Measurements from ENCODE around the gene ORMDL1. TPM values are rescaled to one million over a fixed set of nuclear protein-coding genes. Genes with fewer than 3 reads are reported as not detected.

The ORMDL1 gene
- total and polyA plus RNA-seq, 2 experiments from 2014 or later = 50.5 to 84.2 TPM

DNA sequence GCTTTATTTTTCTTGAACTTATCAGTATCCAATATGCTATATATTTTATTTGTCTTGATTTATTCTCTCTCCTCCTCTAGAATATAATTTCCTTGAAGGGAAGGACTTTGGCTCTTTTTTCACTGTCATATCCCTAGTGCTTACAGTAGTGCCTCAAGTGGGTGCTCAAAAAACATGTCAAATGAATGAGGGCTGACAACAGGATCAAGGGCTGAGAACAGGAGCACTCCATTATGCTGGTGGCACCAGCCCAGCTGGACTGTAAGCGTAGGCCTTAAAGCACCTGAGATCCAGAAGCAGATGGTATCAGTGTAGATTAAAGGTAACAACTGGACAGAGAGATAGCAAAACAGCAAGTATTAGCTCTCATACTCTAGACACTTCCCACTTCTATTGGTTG is 46.4 kb upstream of the ORMDL1 start (continued):
- TF ChIP-seq, protein P1, sequence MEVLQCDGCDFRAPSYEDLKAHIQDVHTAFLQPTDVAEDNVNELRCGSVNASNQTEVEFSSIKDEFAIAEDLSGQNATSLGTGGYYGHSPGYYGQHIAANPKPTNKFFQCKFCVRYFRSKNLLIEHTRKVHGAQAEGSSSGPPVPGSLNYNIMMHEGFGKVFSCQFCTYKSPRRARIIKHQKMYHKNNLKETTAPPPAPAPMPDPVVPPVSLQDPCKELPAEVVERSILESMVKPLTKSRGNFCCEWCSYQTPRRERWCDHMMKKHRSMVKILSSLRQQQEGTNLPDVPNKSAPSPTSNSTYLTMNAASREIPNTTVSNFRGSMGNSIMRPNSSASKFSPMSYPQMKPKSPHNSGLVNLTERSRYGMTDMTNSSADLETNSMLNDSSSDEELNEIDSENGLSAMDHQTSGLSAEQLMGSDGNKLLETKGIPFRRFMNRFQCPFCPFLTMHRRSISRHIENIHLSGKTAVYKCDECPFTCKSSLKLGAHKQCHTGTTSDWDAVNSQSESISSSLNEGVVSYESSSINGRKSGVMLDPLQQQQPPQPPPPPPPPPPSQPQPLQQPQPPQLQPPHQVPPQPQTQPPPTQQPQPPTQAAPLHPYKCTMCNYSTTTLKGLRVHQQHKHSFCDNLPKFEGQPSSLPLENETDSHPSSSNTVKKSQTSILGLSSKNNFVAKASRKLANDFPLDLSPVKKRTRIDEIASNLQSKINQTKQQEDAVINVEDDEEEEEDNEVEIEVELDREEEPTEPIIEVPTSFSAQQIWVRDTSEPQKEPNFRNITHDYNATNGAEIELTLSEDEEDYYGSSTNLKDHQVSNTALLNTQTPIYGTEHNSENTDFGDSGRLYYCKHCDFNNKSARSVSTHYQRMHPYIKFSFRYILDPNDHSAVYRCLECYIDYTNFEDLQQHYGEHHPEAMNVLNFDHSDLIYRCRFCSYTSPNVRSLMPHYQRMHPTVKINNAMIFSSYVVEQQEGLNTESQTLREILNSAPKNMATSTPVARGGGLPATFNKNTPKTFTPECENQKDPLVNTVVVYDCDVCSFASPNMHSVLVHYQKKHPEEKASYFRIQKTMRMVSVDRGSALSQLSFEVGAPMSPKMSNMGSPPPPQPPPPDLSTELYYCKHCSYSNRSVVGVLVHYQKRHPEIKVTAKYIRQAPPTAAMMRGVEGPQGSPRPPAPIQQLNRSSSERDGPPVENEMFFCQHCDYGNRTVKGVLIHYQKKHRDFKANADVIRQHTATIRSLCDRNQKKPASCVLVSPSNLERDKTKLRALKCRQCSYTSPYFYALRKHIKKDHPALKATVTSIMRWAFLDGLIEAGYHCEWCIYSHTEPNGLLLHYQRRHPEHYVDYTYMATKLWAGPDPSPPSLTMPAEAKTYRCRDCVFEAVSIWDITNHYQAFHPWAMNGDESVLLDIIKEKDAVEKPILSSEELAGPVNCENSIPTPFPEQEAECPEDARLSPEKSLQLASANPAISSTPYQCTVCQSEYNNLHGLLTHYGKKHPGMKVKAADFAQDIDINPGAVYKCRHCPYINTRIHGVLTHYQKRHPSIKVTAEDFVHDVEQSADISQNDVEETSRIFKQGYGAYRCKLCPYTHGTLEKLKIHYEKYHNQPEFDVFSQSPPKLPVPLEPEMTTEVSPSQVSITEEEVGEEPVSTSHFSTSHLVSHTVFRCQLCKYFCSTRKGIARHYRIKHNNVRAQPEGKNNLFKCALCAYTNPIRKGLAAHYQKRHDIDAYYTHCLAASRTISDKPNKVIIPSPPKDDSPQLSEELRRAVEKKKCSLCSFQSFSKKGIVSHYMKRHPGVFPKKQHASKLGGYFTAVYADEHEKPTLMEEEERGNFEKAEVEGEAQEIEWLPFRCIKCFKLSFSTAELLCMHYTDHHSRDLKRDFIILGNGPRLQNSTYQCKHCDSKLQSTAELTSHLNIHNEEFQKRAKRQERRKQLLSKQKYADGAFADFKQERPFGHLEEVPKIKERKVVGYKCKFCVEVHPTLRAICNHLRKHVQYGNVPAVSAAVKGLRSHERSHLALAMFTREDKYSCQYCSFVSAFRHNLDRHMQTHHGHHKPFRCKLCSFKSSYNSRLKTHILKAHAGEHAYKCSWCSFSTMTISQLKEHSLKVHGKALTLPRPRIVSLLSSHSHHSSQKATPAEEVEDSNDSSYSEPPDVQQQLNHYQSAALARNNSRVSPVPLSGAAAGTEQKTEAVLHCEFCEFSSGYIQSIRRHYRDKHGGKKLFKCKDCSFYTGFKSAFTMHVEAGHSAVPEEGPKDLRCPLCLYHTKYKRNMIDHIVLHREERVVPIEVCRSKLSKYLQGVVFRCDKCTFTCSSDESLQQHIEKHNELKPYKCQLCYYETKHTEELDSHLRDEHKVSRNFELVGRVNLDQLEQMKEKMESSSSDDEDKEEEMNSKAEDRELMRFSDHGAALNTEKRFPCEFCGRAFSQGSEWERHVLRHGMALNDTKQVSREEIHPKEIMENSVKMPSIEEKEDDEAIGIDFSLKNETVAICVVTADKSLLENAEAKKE (CRISPR knock-in tag; IDR thresholded peaks at IDR 0.05) = no peak
- TF ChIP-seq EZH2 (IDR thresholded peaks at IDR 0.05; ENCODE audit: low read depth, unreplicated experiment) (no peak), POLR2AphosphoS5 (IDR thresholded peaks at IDR 0.05; ENCODE audit: low read depth) (no peak), CREB1 (CRISPR knock-in tag; IDR thresholded peaks at IDR 0.05; ENCODE audit: low read depth) (no peak), ZNF114 (CRISPR knock-in tag; IDR thresholded peaks at IDR 0.05) (no peak)
- TF ChIP-seq, protein P2, sequence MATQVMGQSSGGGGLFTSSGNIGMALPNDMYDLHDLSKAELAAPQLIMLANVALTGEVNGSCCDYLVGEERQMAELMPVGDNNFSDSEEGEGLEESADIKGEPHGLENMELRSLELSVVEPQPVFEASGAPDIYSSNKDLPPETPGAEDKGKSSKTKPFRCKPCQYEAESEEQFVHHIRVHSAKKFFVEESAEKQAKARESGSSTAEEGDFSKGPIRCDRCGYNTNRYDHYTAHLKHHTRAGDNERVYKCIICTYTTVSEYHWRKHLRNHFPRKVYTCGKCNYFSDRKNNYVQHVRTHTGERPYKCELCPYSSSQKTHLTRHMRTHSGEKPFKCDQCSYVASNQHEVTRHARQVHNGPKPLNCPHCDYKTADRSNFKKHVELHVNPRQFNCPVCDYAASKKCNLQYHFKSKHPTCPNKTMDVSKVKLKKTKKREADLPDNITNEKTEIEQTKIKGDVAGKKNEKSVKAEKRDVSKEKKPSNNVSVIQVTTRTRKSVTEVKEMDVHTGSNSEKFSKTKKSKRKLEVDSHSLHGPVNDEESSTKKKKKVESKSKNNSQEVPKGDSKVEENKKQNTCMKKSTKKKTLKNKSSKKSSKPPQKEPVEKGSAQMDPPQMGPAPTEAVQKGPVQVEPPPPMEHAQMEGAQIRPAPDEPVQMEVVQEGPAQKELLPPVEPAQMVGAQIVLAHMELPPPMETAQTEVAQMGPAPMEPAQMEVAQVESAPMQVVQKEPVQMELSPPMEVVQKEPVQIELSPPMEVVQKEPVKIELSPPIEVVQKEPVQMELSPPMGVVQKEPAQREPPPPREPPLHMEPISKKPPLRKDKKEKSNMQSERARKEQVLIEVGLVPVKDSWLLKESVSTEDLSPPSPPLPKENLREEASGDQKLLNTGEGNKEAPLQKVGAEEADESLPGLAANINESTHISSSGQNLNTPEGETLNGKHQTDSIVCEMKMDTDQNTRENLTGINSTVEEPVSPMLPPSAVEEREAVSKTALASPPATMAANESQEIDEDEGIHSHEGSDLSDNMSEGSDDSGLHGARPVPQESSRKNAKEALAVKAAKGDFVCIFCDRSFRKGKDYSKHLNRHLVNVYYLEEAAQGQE (IDR thresholded peaks at IDR 0.05; ENCODE audit: unreplicated experiment) = no peak

All from GM23338 (cell line).